SU-DHL-6 (cell line): Measurements from ENCODE around the gene ASCL2.

ENCODE experiments used
- CTCF ChIP-seq: fragments of 200-600 bp; sonication (generic); IDR thresholded peaks from one replicate; pipeline ENCODE4 v1.5.1; 2017; ENCODE audit warnings: antibody characterized with exemption, mild to moderate bottlenecking, low read length, moderate library complexity; ENCODE audit not compliant: insufficient read depth, poor library complexity, severe bottlenecking
- EZH2phosphoT487 ChIP-seq: fragments of 200-600 bp; sonication (generic), shearing (Covaris generic); conservative IDR thresholded peaks from 2 replicates; pipeline ENCODE4 v1.6.1; 2018; ENCODE audit warnings: mild to moderate bottlenecking, antibody characterized with exemption, low read length, moderate library complexity, mixed read lengths

DNA sequence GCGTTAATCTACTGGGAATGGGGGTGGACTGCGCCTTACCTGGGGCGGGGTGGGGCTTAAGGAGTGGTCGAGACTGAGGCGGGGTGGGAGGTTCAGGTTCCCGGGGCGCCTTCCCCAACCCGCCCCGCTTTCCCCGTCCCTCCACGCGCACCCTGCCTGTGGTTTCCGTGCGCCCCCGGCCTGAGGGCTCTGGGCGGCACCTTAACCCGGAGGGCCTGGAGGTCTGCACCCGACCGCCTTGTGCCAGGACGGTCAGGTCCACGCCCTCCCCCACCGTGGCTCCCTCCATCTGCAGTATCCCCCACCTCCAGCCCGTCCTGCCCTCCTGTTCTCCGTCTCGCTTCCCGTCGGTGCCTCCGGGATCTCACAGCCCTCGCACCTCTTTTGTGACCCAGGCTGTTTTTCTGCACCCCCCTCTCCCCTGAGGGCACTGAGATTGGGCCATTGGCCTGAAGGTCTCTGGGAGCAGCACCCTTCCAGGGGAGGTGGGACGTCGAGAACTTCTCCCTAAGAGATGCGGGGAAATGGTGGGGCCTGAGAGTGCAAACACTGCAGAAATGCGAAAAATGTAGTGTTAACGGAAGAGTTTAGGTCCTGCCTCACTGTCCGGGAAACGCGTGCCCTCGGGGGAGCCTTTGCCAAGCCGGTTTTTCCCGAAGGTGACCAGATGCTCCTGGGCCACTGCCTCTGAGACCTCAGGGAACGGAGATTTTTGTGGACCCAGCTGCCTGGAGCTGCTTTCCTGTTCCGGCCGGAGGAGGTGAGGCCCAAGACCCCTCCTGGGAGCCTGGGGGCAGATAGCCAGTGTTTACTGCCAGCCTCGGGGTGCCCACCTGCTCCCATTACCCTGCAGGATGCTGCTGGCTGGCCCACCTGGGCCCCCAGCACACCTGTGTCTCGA, 1.2 kb upstream of the ASCL2 start:
- no peak for TF ChIP-seq CTCF
- no peak for TF ChIP-seq EZH2phosphoT487
